ENCODE measurements around the gene CAPNS2.

CAPNS2 gene

DNA sequence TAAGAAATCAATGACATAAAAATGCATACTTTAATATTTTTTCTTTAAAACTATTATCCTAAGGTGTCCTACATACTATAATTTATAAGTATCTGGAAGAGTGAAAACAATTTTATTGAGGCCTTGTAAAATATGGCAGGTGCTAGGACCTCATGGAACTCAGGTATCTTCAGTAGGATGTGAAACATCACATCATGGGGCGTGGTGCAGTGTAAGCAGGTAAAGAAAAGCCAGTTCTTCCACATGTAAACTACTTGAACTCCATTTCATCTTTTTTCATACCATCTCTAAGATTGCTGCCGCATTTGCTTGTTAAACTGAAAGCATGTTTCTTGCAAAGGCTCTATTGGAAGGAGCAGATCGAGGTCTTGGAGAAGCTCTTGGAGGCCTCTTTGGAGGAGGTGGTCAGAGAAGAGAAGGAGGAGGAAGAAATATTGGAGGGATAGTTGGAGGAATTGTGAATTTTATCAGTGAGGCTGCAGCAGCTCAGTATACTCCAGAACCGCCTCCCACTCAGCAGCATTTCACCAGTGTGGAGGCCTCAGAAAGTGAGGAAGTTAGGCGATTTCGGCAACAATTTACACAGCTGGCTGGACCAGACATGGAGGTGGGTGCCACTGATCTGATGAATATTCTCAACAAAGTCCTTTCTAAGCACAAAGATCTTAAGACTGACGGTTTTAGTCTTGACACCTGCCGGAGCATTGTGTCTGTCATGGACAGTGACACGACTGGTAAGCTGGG, at the start of gene CAPNS2:
Gene CAPNS2, plus strand, starts transcription at position 253 of the 744 bp plus-strand sequence. Its CDS starts 73 bp downstream, at position 326.
- no peak for DNase-seq (ENCODE audit: low read depth in 2 of 2)

DNA sequence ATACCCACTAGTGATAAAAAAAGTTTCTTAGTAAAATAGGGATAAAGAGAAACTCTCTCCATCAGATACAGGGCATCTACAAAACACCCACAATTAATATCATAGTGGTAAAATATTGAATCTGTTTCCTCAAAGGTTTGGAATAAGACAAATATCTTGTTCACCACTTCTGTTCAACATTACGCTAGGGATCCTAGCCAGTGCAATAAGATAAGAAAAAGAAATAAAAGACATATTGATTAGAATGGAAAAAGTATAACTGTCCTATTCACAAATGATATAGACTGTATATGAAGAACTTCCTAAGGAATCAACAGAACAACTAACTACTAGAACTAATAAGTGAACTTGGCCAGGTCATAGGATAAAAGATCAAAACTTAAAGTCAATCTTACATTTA, 44.7 kb upstream of the CAPNS2 start:
- DNase-seq (ENCODE audit: low read depth in 2 of 2): no peak

DNA sequence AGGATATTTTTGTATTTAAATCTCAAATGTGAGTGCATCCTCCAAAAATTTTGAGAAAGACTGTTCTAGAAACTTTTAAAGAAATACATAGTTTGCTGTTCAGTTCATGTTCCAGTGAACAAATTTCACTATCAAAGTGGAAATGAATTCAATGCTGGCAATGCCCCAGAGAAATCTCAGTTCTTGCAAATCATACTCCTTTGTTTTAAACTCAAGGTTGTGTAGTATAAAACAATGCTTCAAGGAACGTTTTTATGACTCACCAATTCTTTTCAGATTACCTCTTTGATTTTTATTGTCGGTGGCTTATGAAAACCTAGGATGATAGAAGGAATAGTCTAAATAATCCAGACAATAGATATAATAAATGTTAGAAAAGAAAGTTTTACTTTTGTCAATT, 40.0 kb upstream of the CAPNS2 start:
- DNase-seq (ENCODE audit: low read depth in 2 of 2): no peak

DNA sequence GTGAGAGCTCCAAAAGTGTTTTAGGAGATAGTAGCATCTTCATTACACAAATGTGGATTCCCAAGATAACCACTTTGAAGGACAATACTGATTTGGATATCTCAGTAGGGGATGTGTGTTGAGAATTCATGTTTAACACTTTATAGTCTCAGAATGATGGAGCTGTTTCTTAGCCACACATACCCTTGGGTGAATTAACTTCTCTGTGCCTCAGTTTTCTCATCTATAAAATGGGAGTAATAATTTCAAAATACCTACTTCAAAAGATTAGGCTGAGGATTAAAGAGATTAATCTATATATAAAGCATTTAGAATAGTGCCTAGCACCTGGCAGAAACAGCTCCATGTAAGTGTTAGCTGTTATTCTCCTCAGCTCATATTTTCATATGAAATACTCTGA, 38.6 kb upstream of the CAPNS2 start:
- no peak for DNase-seq (ENCODE audit: low read depth in 2 of 2)

DNA sequence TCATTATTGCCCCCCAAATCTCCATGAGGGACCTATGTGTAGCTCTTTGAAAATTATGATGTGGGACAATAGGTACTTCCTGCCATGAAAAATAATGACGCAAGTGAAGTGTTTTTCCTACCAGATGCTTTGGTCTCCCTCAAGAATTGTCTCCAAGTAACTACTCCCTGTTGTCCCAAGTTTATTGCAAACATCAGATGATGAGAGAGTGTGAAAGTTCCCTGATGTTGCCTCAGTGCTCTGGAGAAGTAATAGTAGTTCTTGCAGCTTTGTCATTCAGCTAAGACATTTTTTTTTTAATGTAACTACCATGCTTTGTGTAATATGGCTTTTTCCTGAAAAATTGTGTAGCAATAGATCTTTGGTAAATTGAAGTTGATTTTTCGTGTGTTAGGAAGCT, 37.5 kb upstream of the CAPNS2 start:
- no peak for DNase-seq (ENCODE audit: low read depth in 2 of 2)

DNA sequence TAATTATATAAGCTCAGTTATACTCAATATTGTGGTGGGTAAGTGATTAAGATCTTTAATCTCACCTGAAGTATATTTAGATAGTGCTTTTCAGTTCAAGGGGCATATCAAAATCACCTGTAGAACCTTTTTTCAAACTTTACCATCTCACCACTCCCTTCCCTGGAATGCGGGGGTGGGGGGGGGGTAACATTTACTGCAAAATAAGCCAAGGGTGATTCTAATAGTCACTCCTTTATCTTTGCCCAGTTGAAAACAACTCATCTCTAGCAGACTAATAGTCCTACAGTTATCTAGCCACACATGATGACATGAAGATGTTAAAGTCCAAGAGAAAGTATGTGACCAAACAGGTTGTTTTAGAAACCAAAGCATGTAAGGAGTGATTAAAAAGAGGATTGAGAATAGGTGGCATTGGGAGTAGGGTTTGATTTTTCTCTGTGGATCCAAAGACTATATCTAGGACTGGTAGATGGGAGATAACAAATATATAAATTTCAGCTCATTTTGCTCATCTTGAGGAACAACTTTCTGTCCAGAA, 36.1 kb upstream of the CAPNS2 start:
- DNase-seq (ENCODE audit: low read depth in 2 of 2): no peak

DNA sequence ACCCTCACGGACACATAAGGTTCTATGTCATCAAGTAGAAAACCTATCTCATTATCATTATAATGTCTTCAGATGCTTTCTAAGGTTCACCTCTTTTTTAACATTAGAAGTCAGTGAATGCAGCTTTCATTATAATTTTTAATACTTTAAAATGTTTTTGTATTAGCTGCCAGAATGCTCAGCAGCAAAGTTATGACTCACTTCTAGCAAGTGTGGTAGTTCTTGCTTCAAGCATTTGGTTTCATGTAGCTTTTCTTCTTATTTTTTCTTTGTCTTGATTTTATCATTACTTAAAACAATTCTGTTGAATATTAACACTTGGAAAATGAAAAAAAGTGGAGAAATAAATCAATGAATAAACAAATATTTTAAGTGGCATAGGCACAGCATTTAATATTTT, 34.3 kb upstream of the CAPNS2 start:
- no peak for DNase-seq (ENCODE audit: low read depth in 2 of 2)

DNA sequence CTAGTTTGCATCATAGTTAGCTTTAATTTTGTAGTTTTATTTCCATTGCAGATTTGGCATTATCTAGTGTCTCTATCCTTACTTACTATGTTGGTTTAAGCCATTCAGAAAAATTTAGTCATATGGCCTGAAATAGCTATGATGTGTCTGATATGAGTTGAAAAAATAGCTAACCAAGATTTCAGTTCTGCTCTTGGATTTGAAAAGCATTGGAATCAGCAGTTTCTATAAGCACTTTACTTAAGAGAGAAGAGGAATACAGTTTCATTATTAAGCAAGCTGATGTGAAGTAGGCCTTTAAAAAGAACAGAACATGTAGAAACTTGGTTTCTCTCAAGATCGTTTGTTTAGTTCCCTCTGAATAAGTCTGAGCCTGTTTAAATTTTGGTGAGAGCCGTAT, 31.7 kb upstream of the CAPNS2 start:
- no peak for DNase-seq (ENCODE audit: low read depth in 2 of 2)

DNA sequence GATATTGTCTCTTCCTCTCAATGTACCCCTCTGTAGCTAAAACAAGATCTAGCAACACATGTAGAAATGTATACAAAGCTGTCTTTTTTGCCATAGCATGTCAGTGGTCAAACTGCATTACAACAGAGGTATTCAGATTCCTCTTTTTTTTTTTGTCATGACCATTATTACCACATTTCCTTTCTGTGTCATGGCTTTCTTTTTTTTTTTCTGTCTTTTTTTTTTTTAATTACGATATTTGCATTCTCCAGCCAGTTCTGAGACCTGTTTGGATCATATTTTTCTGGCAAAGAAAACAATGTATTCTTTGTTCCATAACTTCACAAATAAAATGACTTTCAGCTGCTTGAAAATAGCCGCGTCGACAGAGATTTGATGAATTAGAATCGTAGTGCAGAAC, 27.4 kb upstream of the CAPNS2 start:
- no peak for DNase-seq (ENCODE audit: low read depth in 2 of 2)

DNA sequence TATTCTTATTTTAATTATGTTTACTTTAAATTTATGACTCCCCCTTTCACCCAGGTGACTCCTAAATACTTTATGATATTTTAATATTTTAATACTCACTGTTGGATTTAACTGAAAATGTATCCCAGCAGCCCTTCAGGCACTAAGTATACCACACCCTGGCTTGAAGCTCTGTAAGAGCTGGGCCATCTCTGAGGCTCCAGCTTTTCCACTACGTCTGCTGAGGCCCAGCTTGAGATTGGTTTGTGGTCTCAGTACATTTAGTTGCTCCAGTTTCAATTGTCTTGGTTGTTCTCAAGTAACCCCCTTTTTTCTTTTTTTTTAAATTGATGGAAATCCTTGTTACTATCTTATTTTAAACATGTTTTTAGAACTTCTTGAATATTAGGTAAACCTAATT, 27.0 kb upstream of the CAPNS2 start:
- DNase-seq (ENCODE audit: low read depth in 2 of 2): no peak

DNA sequence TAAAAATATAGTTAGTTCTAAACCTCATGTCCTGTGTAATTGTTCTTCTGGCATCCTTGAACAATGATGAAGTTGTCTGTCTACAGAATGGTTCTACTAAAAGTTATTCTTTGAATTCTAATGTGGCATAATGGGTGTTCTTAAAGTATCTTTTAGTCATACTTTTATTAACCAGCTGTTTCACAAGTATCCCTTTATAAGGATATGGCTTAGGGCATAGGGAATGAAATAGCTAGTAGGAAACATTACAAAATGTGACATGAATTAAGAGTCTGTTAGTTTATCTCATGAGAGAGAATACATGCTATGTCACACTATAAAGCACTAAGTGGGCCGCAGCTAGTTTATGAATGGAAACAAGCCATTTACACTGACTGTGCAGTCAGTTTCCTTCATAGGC, 26.3 kb upstream of the CAPNS2 start:
- no peak for DNase-seq (ENCODE audit: low read depth in 2 of 2)

DNA sequence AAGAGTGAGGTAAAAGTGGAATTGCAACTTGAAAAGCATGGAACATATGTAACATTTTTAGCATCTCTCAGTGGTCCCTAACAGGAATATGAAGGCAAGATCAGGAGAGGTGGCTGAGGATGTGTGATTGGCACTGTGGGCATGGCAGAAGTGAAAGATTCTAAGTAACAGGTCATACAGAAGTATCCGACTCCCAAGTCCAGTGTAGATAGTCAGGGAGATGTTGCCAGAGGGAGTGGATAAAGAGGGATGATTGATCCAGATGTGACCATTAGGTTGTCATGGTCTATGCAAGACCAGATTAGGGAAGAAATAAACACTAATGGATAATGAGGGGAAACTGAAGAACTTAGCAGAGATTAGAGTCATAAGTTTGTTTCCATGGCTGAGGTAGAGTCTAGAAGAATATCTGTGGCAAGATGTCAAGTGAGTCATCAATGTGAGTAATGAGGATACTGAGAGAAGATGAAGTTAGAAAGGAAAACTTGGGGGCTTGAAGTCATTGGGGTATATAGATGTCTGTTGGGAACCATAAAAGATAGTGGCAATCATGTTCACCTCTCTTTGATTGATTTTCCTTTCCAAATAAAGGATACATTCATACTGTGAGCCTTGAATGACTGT, 23.9 kb upstream of the CAPNS2 start:
- no peak for DNase-seq (ENCODE audit: low read depth in 2 of 2)

DNA sequence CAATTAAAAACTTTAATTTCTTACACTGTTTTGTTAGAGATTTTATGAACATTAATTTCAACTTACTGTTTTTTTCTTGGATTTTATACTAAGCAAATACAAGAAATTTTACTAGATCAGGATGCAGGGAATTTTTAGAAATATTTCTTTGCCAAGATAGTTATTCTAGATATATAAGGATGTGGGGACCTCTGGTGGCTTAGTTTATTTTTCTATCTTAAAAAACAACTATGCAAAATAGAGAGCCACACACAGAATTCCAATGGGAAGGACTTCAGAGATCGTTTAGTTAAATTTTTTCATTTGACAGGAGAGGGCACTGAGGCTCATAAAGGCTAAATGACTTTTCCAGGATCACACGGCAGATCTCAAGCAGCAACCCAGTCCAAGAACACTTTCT, 23.0 kb upstream of the CAPNS2 start:
- no peak for DNase-seq (ENCODE audit: low read depth in 2 of 2)

DNA sequence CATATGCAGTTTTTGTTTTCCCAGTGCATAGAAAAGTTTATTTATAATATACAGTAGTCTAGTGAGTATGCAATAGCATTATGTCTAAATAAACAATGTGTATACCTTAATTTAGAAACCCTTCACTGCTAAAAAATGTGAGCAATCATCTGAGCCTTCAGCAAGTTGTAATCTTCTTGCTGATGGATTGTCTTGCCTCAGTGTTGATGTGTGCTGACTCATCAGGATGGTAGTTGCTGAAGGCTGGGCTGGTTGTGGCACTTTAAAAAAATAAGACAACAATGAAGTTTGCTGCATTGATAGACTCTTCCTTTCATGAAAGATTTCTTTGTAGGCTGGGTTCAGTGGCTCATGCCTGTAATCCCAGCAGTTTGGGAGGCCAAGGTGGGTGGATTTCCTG, 13.9 kb upstream of the CAPNS2 start:
- no peak for DNase-seq (ENCODE audit: low read depth in 2 of 2)

DNA sequence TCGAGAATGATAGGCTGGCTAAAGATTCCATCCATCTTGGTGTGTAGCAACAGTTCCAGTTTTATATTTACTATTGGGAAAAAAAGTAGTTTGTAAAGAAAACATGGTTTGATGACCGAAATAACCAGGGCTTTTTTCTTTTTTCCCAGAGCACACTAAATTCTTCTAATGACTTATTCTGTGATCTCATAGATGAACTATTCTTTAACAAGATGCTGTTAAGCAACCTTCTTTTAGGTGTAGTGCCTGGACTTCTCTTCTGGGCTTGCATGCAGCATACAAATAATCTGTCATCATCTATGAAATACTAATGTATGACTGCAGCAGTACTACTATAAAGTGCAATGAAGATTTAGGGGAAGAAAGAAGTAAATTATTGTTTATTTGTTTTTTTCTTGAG, 11.0 kb upstream of the CAPNS2 start:
- DNase-seq (ENCODE audit: low read depth in 2 of 2): no peak

DNA sequence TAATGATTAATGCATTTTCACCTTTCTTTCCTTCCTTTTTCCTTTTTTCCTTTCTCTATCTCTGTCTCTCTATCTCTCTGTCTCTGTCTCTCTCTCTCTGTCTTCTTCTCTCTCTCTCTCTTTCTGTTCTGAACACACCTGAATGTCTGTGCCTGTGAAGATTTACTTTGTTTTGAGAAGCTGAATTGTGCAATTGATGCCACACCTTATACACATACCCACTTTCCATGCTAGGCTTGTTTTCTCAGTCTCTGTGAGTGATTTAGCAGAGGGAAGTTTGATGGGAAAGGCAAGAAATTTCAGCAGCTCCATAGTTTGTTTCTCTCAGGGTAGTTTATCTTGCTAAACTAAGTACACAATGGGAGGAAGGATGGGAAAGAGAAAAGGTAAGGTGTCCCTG, 9.3 kb upstream of the CAPNS2 start:
- DNase-seq (ENCODE audit: low read depth in 2 of 2): no peak

DNA sequence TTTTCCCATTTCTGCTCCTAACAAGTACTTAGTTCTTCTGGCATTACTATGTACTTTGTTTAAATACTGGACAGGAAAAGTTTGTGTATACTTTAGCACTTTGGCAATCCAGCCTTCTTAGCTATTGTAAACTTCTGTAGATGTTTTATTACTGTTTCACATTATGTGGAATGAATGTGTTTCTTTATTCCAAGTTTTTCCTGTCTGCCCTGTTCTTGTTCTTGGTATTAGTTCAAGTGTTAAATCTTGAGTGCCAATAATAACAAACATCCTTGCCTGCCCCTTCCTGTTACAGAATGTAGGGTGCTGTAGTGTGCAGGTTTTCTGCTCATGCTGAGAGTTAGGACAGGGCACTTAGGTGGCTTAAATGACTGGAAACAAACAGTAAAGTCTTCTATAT, 7.3 kb upstream of the CAPNS2 start:
- no peak for DNase-seq (ENCODE audit: low read depth in 2 of 2)

DNA sequence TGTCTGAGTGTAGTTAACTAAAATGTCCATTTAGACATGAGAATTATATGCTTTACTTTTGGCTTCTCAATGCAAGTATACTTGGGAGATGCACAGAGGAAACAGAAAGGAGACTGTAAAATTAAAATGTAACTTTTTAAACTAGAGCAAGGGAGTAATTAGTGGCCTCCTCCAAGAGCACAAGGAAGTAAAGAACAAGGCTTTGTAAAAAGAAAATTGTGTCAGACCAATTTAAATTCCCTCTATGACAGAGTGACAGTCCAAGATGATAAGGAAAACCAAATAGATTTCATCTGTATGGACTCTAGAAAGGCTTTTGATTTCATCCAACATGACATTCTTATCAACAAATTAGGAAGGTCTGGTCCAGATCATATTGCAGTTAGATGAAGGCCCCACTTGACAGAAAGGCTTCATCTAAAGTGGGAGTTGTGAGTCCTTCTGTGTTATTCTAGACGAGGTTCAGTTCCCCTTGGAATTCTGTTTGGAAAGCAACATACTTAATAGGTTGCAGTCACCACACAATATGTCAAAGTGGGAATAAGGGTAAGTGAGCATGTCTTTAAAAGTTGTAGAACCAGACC, 6.5 kb upstream of the CAPNS2 start:
- DNase-seq (ENCODE audit: low read depth in 2 of 2): no peak

DNA sequence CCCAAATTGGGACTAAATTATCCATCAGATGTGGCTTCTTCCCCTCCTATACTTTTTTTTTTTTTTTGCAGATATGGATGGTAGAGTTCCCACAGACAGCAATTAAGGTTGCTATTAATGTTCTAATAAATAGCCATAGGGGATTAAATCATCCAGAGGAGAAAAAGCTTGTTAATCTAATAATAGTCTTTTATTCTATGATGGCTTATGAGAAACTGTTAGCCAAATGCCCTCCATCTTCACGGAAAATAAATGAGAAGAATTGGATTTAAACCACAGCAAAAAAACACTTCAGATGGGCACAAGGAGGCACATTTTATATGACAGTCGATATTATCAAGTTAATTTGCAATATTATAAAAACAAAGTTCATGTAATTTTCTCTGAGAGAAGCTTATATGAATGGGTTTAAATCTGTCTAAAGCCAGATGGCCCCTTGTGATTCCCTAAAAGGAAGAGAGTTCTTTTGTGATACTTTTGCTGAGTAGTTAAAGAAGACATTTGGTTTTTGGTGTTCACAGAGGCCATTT, 5.1 kb upstream of the CAPNS2 start:
- no peak for DNase-seq (ENCODE audit: low read depth in 2 of 2)

DNA sequence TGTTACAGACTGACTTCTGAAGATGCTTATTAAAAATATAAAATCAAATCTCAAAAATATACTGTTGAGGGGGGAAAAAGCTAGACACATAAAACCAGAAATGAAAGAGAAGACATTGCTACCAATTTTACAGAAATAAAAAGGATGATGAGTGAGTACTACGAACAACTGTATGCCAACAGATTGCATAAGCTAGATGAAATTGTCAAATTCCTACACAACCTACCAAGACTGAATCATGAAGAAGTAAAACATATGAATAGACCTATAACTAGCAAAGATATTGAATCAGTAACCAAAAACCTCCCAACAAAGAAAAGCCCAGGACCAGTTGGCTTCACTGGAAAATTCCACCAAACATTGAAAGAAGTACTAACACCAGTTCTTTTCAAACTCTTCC, 3.5 kb upstream of the CAPNS2 start:
- DNase-seq (ENCODE audit: low read depth in 2 of 2): no peak

DNA sequence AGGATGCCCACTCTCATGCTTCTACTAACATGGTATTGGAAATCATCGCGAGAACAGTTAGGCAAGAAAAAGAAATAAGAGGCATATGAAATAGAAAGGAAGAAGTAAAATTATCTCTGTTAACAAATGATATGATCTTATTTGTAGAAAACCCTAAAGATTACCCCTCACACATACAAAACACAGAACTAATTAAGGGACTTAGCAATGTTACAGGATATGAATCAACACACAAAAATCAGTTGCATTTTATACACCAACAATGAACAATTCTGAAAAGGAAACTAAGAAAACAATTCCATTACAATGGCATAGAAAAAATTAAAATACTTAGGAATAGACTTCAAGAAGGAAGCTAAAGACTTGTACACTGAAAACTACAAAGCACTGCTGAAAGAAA, 2.7 kb upstream of the CAPNS2 start:
- no peak for DNase-seq (ENCODE audit: low read depth in 2 of 2)

DNA sequence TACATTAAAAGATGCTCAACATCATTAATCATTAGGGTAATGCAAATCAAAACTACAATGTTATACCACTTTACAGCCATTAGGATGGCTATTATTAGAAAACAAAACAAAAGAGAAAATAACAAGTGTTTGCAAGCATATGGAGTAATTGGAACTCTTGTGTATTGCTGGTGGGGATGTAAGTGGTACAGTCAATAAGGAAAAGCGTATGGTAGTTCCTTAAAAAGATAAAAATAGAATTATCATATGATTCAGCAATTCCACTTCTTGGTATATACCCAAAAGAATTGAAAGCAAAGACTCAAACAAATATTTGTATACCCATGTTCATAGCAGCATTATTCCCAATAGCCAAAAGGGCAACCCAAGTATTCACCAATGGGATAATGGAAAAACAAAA, 1.4 kb upstream of the CAPNS2 start:
- no peak for DNase-seq (ENCODE audit: low read depth in 2 of 2)

DNA sequence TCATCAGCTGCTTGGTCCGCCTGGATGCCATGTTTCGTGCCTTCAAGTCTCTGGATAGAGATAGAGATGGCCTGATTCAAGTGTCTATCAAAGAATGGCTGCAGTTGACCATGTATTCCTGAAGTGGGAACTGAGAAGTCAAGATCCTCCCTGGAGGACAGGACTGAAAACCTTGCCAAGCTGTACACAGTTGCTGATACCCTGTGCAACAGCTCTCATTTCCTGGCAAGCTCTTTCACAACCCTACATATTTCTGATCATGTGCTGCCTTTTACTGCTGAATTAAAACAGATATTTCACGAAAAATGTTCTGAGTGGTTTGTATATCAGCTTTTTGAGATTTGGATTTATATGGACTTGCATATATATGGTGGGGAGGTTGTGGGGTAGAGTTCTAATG, 898 bp downstream of the CAPNS2 start:
- no peak for DNase-seq (ENCODE audit: low read depth in 2 of 2)

Data from stimulated activated CD8-positive, alpha-beta memory T cell treated with anti-CD3 and anti-CD28 coated beads, Interleukin-2, amount 100 ng/mL, for 48 hours (primary cell).